Measurements from ENCODE around the gene RNF151.

The RNF151 gene

DNA sequence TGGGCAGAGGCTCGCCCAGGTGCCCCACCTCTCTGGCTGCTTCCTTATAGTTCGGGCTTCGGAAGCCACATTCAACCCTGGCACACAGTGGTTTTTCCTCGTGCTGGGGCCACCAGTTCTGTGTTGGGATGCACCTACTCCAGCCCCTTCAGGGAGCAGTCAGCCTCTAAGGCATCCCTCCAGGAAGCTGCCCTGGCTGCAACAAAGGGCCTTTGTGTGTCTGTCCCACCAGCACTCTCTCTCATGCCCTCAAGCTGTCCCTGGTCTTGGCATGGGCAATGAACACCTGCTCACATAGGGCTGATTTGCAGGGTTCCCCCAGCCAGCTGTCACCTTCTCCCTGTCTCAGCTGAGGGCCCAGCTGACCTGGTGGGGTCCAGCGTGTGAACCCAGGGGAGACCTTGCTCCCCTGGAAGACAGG, 15.4 kb downstream of the RNF151 start:
- no peak for TF ChIP-seq EZH2 (IDR thresholded peaks at IDR 0.05)
- no peak for TF ChIP-seq POLR2AphosphoS5 (IDR thresholded peaks at IDR 0.05; ENCODE audit: borderline replicate concordance, low read depth, low read length)
- no peak for TF ChIP-seq FOXP2 (optimal IDR thresholded peaks at IDR 0.05; ENCODE audit: control extremely low read depth, extremely low read length, insufficient read depth)
- no peak overlapping the region for H3K9ac ChIP-seq (ENCODE audit: insufficient read length)
- no peak for DNase-seq (ENCODE audit: low read depth, low spot score)
- no peak overlapping the region for H3K27ac ChIP-seq
- H3K9me3 ChIP-seq (ENCODE audit: low read depth, low read length), result no peaks in the 10 kb centered on the region
- H3K36me3 ChIP-seq (ENCODE audit: insufficient read depth, low read length), result peaks cover 13% of the 10 kb centered on the region; the same call in 1 of the 2 replicates
- no peak overlapping the region for H3K4me3 ChIP-seq

DNA sequence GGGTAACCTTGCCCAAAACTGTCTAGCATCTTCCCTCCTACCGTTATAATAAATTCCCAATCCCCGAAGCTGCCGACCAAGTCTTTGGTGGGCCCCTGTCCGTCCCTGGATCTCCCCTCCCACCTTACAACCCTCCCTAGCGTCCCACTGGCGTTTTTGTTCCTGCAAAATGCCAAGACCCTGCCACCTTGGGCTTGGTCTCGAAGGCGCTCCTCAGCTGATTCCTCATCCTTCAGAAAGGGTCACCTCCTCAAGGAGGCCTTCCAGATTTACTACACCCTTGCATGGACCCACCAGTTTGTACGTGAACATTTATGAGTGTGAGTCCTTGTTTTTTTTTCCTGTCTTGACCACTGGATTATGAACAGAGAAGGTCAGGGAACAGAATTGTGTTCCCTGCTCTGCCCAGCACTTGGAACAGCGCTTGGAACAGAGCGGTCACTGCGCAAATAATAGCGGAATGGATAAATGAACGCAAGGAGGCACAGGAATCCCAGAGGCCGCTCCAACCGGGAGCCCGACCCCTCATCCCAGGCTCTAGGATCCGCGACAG, 16.4 kb downstream of the RNF151 start:
- Histone ChIP-seq H3K9me3 (ENCODE audit: low read depth, low read length) (no peaks in the 10 kb centered on the region), H3K9ac (ENCODE audit: insufficient read length) (no peak overlapping the region), H3K4me3 (peak overlapping the region; percentile 90), H3K27ac (no peak overlapping the region), H3K36me3 (ENCODE audit: insufficient read depth, low read length) (peaks cover 6% of the 10 kb centered on the region; the same call in 1 of the 2 replicates)
- TF ChIP-seq FOXP2 (optimal IDR thresholded peaks at IDR 0.05; ENCODE audit: control extremely low read depth, extremely low read length, insufficient read depth), result no peak
- no peak for TF ChIP-seq POLR2AphosphoS5 (IDR thresholded peaks at IDR 0.05; ENCODE audit: borderline replicate concordance, low read depth, low read length)
- no peak for TF ChIP-seq EZH2 (IDR thresholded peaks at IDR 0.05)
- DNase-seq (ENCODE audit: low read depth, low spot score), result no peak

DNA sequence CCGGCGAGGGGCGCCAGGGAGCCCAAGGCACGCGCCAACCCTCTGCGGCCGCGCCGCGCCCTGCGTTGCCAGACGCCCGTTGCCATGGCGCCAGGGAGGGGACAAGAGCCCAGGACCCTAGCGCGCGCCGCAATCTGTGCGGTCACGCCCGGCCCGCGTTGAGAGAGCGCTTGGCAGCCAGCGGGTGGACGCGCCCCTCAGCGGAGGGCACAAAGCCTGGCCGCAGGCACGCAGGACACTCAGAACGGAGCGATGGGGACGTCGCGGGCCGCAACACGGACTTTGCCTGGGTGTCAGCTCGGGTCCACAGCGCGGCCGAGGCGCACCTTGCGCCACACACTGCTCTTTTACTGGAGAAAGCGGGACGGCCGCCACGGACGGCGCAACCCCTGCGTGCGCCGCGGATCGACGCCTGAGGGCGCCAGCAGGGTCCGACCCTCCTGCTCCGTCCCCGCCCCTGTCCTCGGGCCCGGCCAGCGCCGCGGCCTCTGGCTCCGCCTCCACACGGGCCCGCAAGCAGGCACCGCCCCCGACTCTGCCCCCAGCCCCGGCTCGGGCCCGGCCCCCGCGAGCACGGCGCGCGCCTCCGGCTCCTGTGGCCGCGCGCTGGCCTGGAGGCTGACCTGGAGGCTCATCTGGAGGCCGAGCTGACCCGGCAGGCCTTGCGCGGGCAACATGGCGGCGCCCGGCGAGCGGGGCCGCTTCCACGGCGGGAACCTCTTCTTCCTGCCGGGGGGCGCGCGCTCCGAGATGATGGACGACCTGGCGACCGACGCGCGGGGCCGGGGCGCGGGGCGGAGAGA, 17.1 kb downstream of the RNF151 start, which contains the start of gene GFER:
GFER (plus strand) TSS at position 650 of the 803 bp plus-strand sequence; CDS start at position 676, 26 bp downstream.
- DNase-seq (ENCODE audit: low read depth, low spot score), result no peak
- no peak for TF ChIP-seq EZH2 (IDR thresholded peaks at IDR 0.05)
- no peak for TF ChIP-seq POLR2AphosphoS5 (IDR thresholded peaks at IDR 0.05; ENCODE audit: borderline replicate concordance, low read depth, low read length)
- TF ChIP-seq FOXP2 (optimal IDR thresholded peaks at IDR 0.05; ENCODE audit: control extremely low read depth, extremely low read length, insufficient read depth), result no peak
- Histone ChIP-seq H3K4me3 (peak within 1 kb of the TSS; percentile 90), H3K36me3 (ENCODE audit: insufficient read depth, low read length) (no peaks in the 10 kb centered on the region; the same call in 1 of the 2 replicates), H3K9me3 (ENCODE audit: low read depth, low read length) (no peaks in the 10 kb centered on the region), H3K9ac (ENCODE audit: insufficient read length) (peak within 1 kb of the TSS; percentile 77), H3K27ac (no peak within 1 kb of the TSS)

DNA sequence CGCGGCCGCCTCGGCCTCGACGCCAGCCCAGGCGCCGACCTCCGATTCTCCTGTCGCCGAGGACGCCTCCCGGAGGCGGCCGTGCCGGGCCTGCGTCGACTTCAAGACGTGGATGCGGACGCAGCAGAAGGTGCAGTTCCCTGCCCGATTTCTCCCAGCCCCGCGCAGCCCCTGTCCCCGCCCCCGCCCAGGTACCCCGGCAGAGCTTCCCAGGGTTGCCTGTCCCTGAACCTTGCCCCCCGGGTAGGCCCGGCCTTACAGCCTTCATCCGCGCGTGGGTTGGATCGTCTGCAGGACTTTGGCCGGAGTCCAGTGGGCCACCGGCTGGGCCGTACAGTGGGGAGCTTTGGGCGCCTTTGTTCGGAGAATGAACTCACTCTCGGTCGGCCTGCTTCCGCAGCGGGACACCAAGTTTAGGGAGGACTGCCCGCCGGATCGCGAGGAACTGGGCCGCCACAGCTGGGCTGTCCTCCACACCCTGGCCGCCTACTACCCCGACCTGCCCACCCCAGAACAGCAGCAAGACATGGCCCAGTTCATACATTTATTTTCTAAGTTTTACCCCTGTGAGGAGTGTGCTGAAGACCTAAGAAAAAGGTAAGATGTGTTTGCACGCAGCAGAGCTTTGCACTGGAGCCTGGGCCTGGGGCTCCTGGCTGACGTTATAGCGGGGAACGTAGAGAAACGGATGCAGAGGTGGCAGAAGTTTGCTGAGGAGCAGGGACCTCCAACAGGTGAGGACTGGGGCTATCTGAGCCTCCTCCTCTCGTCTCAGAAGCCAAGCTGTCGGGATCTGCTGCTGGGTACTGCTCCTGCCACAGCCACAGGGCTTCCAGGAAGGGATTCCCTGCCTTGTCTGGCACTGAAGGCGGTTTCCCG, 17.9 kb downstream of the RNF151 start:
- peak overlapping the region; percentile 90 for H3K4me3 ChIP-seq
- peak overlapping the region; percentile 77 for H3K9ac ChIP-seq (ENCODE audit: insufficient read length)
- H3K27ac ChIP-seq, result no peak overlapping the region
- H3K36me3 ChIP-seq (ENCODE audit: insufficient read depth, low read length), result no peaks in the 10 kb centered on the region
- no peak for TF ChIP-seq POLR2AphosphoS5 (IDR thresholded peaks at IDR 0.05; ENCODE audit: borderline replicate concordance, low read depth, low read length)
- TF ChIP-seq EZH2 (IDR thresholded peaks at IDR 0.05), result no peak
- TF ChIP-seq FOXP2 (optimal IDR thresholded peaks at IDR 0.05; ENCODE audit: control extremely low read depth, extremely low read length, insufficient read depth), result no peak
- DNase-seq (ENCODE audit: low read depth, low spot score), result no peak
- H3K9me3 ChIP-seq (ENCODE audit: low read depth, low read length), result no peaks in the 10 kb centered on the region

DNA sequence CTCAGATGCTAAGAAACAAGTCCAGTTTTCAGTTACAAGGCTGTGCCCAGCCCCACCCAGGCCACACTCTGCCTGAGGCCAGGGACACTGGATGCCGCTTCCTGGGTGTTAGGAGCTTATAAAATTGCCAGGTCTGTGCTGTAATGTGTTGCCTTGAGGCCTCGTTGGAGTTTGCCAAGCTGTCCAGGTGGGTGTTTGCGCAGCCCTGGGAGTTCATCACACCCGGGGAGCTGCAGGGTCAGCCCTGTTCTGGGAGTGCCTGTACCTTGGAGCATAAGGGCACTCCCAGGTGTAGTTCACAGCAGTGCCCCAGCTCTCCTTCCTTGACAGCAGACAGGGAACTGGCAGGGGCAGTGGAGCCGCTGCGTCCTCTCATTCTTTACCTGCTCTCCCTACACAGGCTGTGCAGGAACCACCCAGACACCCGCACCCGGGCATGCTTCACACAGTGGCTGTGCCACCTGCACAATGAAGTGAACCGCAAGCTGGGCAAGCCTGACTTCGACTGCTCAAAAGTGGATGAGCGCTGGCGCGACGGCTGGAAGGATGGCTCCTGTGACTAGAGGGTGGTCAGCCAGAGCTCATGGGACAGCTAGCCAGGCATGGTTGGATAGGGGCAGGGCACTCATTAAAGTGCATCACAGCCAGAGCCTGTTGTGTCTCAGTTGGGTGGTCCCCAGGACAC, 19.0 kb downstream of the RNF151 start:
- Histone ChIP-seq H3K36me3 (ENCODE audit: insufficient read depth, low read length) (no peaks in the 10 kb centered on the region), H3K27ac (no peak overlapping the region), H3K4me3 (no peak overlapping the region), H3K9me3 (ENCODE audit: low read depth, low read length) (no peaks in the 10 kb centered on the region), H3K9ac (ENCODE audit: insufficient read length) (no peak overlapping the region)
- TF ChIP-seq FOXP2 (optimal IDR thresholded peaks at IDR 0.05; ENCODE audit: control extremely low read depth, extremely low read length, insufficient read depth) (no peak), POLR2AphosphoS5 (IDR thresholded peaks at IDR 0.05; ENCODE audit: borderline replicate concordance, low read depth, low read length) (no peak), EZH2 (IDR thresholded peaks at IDR 0.05) (no peak)
- DNase-seq (ENCODE audit: low read depth, low spot score), result no peak

DNA sequence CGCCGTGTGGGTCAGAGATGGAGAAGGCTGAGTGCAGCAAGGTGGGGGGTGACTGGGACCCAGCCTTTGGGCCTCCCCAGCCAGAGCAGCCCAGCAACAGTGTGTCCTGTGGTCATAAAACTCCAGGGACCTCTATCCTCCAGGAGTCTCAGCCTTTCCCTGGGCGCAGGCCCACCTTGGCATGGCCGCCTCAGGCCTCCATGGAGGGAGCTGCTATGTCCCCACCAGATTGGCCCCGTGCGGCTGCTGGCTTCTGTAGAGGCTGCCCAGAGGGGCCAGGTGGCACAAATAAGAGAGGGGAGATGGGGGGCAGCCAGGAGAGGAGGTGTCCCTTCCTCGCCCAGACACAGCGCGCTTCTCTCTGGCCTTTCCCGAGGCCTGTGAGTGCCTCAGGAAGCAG, 20.5 kb downstream of the RNF151 start:
- Histone ChIP-seq H3K4me3 (no peak overlapping the region), H3K27ac (no peak overlapping the region), H3K9ac (ENCODE audit: insufficient read length) (no peak overlapping the region), H3K36me3 (ENCODE audit: insufficient read depth, low read length) (no peaks in the 10 kb centered on the region), H3K9me3 (ENCODE audit: low read depth, low read length) (no peaks in the 10 kb centered on the region)
- TF ChIP-seq EZH2 (IDR thresholded peaks at IDR 0.05) (no peak), POLR2AphosphoS5 (IDR thresholded peaks at IDR 0.05; ENCODE audit: borderline replicate concordance, low read depth, low read length) (no peak), FOXP2 (optimal IDR thresholded peaks at IDR 0.05; ENCODE audit: control extremely low read depth, extremely low read length, insufficient read depth) (no peak)
- no peak for DNase-seq (ENCODE audit: low read depth, low spot score)

GRCh38 chr16:1989209-1990100, 22.8 kb downstream of the RNF151 start, which contains the start of gene SYNGR3:
SYNGR3 (plus strand) TSS chr16:1989970; CDS start chr16:1990103, 133 bp downstream.
- TF ChIP-seq FOXP2 (optimal IDR thresholded peaks at IDR 0.05; ENCODE audit: control extremely low read depth, extremely low read length, insufficient read depth), result no peak
- TF ChIP-seq POLR2AphosphoS5 (IDR thresholded peaks at IDR 0.05; ENCODE audit: borderline replicate concordance, low read depth, low read length), result no peak
- no peak for TF ChIP-seq EZH2 (IDR thresholded peaks at IDR 0.05)
- Histone ChIP-seq H3K9ac (ENCODE audit: insufficient read length) (no peak within 1 kb of the TSS), H3K36me3 (ENCODE audit: insufficient read depth, low read length) (no peaks in the 10 kb centered on the region), H3K27ac (no peak within 1 kb of the TSS), H3K4me3 (peak within 1 kb of the TSS; percentile 74), H3K9me3 (ENCODE audit: low read depth, low read length) (no peaks in the 10 kb centered on the region)
- no peak for DNase-seq (ENCODE audit: low read depth, low spot score)

Measured in SK-N-MC (cell line).